Measurements from ENCODE around the gene GOLGA5. TPM values are rescaled to one million over a fixed set of nuclear protein-coding genes. Genes with fewer than 3 reads are reported as not detected.

Gene GOLGA5
- total RNA-seq, 1 experiment from 2014 or later, result 16.2 TPM

Other genes with a start within 250 kb of the GOLGA5 start
- 48.2 and 63.5 TPM in 2 replicates for gene LGMN, start 45.7 kb upstream of the GOLGA5 start, total RNA-seq (2014; rRNA removed; shearing (Covaris generic); ENCODE audit: low replicate concordance)
- 93.0 and 123 TPM in 2 replicates for gene CHGA, start 128.8 kb downstream of the GOLGA5 start, total RNA-seq (2014; rRNA removed; shearing (Covaris generic); ENCODE audit: low replicate concordance)